Measurements from ENCODE around the gene ACOXL. TPM values are rescaled to one million over a fixed set of nuclear protein-coding genes. Genes with fewer than 3 reads are reported as not detected.
"Not testable (repeated sequence)": the region's sequence is repeated elsewhere in the genome, so short reads cannot be mapped to it uniquely, and the experiment has no call there.

ACOXL gene
- 6.1 TPM for polyA plus RNA-seq (2012; ENCODE audit: missing spikeins)

DNA sequence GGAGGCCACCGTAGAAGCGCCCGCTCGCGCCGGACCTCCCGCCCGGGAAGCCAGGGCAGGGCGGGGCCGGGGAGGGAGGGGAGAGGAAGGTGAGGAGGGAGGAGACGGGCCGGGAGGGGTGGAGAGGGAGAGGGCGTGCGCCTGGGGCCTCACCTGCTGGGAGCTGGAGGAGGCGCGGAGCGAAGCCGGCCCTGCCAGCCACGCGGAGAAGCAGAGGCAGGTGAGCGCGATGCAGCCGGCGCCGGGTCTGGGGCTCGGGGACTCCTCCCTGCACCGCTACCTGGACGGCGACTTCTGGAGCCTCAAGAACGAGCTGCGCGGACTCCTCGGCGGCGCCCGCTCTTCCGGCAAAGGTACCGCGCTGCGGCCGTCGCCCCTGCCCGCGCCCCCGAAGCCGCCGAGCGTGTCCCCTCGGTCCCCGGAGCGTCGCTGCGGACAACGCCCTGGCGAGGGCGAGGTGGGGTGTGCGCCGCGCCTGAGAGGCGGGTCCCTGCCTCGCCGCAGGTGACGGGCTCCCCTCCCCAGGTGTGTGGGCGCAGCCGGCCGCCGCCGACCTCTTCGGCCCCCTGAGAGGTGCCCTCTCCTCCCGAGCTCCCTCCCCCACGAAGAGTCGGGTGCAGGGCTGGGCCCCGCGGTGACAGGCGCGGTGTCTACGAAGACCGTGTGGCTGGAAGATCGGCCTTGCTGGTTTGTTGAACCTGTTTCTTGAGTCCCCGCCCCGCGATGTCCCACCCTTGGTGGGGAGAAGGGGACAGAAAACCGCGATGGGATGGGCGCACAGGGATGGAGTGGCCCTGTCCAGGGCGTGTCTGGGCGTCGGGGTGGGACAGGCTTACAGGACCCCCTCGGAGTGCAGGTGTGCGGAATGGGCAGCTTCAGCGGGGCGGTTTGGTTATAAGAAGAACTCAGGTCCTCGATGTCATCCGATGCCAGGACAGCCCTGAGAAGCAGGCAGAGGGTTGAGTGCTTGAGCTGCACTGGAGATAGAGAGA lies at the start of gene ACOXL:
ACOXL (plus strand) TSS at position 152 of the 992 bp plus-strand sequence. CDS start 35,817 bp downstream, outside the sequence.
- FAIRE-seq = peak; percentile 73
- TF ChIP-seq POLR2A (IDR thresholded peaks at IDR 0.05; ENCODE audit: low read depth, low read length) (no peak), POLR2AphosphoS5 (IDR thresholded peaks at IDR 0.05; ENCODE audit: low read depth, low read length) (no peak), TAF1 (IDR thresholded peaks at IDR 0.05; ENCODE audit: borderline replicate concordance, low read depth, low read length) (no peak)
- DNase-seq (ENCODE audit: insufficient read length) = peak; percentile 25

DNA sequence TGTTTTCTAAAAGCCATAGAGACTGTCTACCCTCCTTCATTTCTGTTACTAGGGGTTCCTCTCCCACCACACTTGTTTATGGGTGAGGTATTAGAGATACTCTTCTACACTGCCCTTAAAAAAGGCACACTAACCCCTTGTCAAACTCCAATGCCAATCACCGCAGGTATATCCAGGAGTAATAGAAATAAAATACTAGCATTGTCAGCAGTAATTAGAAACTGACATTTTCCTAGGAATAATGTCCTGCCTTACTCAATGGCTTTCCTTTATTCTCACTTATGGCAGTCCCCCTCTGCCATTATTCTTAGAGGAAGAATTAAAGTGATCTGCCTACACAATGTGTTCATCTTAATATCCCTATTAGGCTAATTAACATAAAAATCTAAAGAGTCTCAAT lies 49.5 kb upstream of the ACOXL start:
- FAIRE-seq = peak; percentile 46
- TF ChIP-seq TAF1 (IDR thresholded peaks at IDR 0.05; ENCODE audit: borderline replicate concordance, low read depth, low read length) = no peak
- TF ChIP-seq POLR2AphosphoS5 (IDR thresholded peaks at IDR 0.05; ENCODE audit: low read depth, low read length) = no peak
- TF ChIP-seq POLR2A (IDR thresholded peaks at IDR 0.05; ENCODE audit: low read depth, low read length) = no peak
- DNase-seq (ENCODE audit: insufficient read length) = no peak

GRCh38 chr2:110687775-110688484 lies 44.4 kb upstream of the ACOXL start:
- not testable (repeated sequence) for FAIRE-seq; DNase-seq (ENCODE audit: insufficient read length)

GRCh38 chr2:110688594-110689091 lies 43.7 kb upstream of the ACOXL start:
- FAIRE-seq (no peak), DNase-seq (ENCODE audit: insufficient read length) (no peak)
- TF ChIP-seq TAF1 (IDR thresholded peaks at IDR 0.05; ENCODE audit: borderline replicate concordance, low read depth, low read length) (no peak), POLR2A (IDR thresholded peaks at IDR 0.05; ENCODE audit: low read depth, low read length) (no peak), POLR2AphosphoS5 (IDR thresholded peaks at IDR 0.05; ENCODE audit: low read depth, low read length) (no peak)

DNA sequence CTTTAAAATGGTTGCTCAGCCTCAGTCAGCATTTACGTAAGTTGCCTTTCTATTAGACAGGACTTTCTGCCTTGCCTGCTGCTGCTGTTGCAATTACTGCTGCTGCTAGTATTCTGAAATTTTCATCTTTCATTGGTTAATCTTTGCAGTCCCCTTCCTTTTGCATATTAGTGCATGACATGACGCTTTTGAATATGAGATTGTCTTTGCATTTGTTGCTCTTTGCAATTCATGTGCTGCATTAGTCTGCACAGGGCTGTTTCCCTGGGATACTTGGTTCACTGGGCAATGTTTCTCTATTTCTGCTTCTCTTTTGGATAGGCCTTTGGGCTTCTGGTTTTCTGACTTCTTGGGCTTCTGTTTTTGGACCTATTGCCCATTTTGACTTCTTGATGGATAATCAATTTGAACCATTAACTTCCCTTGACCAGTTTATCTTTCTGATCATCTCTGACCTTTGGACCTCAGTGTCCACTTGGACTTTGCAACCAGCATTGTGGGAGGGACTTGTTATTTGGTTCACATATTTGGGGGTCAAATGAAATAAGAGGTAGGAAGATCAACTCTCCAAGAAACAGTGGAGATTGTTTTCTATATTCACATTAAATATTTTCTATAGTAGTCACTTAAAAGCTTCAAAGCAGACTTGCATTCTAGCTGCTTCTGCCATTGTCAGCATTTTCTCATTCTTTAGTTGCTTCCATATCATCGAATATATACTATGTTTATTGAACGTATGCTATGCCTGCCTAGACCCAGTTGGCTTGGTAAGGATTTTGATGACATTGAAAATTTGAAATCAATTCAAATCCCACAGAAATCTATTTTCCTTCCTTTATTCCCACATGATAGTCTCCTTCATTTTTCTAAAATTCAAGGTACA lies 42.0 kb upstream of the ACOXL start:
- FAIRE-seq (no peak), DNase-seq (ENCODE audit: insufficient read length) (no peak)

DNA sequence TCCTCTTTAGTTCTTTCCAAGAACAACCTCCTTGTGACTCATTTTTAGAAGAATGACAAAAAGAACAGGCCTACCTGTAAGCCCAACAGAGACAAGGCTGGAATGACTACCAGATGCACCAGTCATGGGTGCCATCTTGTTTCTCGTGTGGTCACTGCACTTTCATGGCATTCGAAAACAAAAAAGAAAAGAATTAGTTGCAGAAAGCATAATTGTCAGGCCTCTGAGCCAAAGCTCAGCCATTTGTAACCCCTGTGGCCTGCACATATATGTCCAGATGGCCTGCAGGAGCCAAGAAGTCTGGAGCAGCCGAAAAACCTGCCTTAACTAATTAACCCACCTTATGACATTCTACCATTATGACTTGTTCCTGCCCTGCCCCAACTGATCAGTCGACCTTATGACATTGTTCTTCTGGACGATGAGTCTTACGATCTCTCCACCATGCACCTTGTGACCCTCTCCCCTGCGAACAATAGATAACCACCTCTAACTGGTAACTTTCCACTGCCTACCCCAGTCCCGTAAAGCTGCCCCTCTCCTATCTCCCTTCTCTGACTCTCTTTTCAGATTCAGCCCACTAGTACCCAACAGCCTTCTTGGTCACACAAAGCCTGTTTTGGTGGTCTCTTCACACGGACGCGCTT lies 40.6 kb upstream of the ACOXL start:
- TF ChIP-seq POLR2A (IDR thresholded peaks at IDR 0.05; ENCODE audit: low read depth, low read length) (no peak), TAF1 (IDR thresholded peaks at IDR 0.05; ENCODE audit: borderline replicate concordance, low read depth, low read length) (no peak), POLR2AphosphoS5 (IDR thresholded peaks at IDR 0.05; ENCODE audit: low read depth, low read length) (no peak)
- DNase-seq (ENCODE audit: insufficient read length) = no peak
- FAIRE-seq = no peak

More for the DNA sequence above, 42.0 kb upstream of the ACOXL start:
- TF ChIP-seq POLR2A (IDR thresholded peaks at IDR 0.05; ENCODE audit: low read depth, low read length) (no peak), POLR2AphosphoS5 (IDR thresholded peaks at IDR 0.05; ENCODE audit: low read depth, low read length) (no peak), TAF1 (IDR thresholded peaks at IDR 0.05; ENCODE audit: borderline replicate concordance, low read depth, low read length) (no peak)

DNA sequence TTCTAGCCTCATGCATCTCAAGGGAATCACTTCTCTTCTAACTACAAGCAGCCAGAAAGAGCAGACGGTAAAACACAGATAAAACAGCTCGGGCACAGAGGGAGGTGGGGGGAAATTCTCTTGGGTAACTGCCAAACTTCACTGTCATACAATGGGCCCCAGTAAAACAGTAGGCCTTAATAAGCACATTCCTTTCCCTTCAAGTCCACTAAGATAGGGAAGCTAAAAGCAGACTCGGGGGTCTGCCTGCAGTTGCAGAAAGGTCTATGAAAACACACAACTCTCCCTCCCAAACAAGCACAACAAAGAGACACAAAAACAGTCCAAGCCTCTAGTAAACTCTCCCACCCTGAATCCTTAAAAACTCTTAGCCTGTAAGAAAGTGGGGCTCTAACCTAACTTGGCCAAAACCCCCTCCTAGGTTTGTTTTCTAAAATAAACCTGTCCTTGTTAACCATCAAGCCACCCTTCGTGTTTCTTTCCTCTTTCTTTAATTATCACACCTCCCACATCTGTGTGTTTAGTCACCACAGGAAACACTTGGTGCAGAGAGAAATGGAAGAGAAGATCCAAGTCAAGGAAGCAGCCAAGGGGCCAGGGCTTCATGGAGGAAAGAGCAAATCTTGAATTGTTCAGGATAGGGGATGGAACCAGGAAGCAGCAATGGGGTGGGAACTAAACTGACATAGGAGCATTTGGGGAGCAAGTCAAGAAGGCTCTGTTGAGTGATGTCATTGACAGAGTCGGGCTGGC lies 37.1 kb upstream of the ACOXL start:
- not testable (repeated sequence) for FAIRE-seq

DNA sequence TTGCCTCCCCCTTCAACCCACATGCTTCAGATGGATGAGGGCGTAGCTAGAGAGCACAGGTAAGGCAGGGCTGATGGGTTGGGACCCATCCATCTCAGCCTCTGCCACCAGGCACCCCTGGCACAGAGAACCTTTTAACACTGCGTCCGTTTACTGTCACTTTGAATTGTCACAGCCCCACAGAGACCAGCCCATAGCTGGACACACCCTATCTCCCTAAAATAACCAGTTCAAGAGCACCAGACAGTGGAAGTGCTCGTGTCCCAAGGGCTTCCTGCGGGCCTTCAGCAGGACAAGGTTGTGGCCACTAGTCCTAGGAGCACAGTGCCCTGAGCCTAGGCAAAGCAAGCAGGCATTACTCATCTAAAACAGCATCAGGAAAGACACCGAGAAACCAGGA lies 34.1 kb upstream of the ACOXL start:
- not testable (repeated sequence) for FAIRE-seq; DNase-seq (ENCODE audit: insufficient read length)

More for the DNA sequence above, 37.1 kb upstream of the ACOXL start:
- DNase-seq (ENCODE audit: insufficient read length) = not testable (repeated sequence)

DNA sequence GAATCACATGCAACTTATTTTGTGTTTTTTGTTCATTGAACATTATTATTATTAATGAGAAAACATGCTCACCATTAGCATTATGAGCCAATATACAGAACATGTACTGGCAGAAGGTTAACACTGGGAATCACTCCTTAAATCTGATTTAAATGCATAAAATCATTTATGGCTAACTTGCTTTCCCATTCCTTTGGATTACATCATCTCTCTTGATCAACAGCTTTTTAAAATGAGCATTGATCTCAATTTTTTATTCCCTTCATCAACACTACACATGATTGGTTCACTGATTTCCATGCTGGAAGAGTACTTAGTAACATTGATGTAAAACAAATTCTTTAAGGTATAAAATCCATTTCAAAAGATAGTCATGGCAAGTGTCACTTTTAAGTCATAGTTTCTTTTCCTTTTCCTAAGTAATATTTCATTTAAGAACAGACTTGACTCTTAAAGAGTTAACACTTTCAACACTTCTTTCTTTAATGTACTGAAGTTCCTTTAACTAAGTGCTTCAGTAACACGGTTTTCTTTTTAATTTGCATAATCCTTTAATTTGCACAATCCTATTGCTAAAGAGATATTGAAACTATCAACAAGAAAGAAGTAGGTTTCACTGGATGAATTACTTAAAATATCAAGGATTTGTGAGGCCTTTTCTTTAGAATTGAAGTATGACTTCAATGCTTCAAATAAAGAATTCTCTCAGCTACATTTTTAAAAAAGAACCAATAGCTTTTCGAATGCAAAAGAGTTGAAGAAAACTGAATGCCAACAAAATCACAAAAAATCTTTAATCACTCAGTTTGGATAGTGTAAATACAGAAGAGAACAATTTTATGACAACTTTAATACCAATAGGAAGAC lies 29.6 kb upstream of the ACOXL start:
- DNase-seq (ENCODE audit: insufficient read length) (no peak), FAIRE-seq (no peak)
- TF ChIP-seq POLR2AphosphoS5 (IDR thresholded peaks at IDR 0.05; ENCODE audit: low read depth, low read length) (no peak), POLR2A (IDR thresholded peaks at IDR 0.05; ENCODE audit: low read depth, low read length) (no peak), TAF1 (IDR thresholded peaks at IDR 0.05; ENCODE audit: borderline replicate concordance, low read depth, low read length) (no peak)
